Stimulated activated CD4-positive, alpha-beta T cell treated with anti-CD3 and anti-CD28 coated beads, Interleukin-12 subunit alpha, Interleukin-12 subunit beta, amount 100 ng/mL, for 48 hours (primary cell): ENCODE results near the gene SOSTDC1.
"Not testable (repeated sequence)": the region's sequence is repeated elsewhere in the genome, so short reads cannot be mapped to it uniquely, and the experiment has no call there.

ENCODE experiments used
- DNase-seq, 3 donors: peaks; one replicate each; pipeline ENCODE4 v3.0.0-alpha.2; 2020; ENCODE audit warnings: low read depth in 2 of 3, low spot score in 1 of 3

The SOSTDC1 gene

DNA sequence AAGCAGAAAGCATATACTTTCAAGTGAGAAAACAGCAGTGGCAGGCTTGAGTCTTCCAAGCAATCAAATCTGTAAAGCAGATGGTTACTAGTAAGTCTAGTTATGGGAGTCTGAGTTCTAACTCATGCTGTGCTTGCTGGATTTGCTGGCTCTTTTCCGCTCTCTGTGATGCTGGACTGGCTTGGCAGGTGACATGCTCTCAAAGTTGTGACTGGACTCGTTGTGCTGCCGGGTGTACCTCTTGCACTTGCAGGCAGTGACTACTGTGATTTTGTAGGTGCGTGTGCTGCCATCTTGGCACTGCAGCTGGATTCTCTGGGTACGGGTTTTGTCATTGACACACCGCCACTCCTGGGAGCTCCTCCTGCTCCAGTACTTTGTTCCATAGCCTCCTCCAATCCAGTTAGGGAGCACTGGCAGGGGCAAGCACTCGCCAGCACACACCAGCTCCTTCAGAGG is 3.1 kb downstream of the SOSTDC1 start:
- no peak for DNase-seq

DNA sequence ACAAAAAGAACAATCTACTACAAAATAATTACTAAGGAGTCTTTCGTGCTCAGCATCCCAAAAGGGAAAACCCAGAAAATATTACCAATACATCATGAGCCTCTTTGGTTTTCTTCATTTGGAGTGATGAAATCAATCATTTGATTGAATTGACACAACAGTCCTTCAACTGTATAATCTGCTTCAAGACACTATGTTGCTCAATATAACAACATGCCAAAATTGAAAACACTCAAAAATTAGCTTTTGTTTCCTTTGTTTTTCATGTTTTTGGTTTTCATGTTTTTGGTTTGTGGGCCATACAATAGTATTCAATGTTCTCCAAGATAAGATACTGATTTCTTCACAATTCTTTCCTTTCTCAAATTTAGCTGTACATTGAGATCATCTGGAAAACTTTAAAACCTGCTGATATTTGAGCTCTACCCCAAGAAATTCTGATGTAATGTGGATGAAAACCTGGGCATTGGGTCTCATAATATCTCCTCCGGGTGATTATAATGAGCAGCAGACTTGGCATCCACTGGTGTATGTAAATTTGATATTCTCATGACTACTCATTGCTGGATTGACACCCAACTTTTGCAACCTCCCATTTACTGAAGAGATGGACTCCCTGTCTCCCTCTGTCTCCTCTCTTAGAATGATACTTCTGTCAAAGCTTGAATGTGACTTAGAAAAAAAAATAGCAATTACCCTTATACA is 4.6 kb downstream of the SOSTDC1 start:
- DNase-seq, result no peak

DNA sequence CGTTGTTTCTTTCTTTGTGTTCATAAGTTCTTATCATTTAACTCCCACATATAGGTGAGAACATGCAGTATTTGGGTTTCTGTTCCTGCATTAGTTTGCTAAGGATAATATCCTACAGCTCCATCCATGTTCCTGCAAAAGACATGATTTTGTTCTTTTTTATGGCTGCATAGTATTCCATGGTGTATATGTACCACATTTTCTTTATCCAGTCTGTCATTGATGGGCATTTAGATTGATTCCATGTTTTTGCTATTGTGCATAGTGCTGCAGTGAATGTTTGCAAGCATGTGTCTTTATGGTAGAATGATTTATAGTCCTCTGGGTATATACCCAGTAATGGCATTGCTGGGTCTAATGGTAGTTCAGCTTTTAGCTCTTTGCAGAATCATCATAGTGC is 9.2 kb downstream of the SOSTDC1 start:
- DNase-seq, result not testable (repeated sequence)

DNA sequence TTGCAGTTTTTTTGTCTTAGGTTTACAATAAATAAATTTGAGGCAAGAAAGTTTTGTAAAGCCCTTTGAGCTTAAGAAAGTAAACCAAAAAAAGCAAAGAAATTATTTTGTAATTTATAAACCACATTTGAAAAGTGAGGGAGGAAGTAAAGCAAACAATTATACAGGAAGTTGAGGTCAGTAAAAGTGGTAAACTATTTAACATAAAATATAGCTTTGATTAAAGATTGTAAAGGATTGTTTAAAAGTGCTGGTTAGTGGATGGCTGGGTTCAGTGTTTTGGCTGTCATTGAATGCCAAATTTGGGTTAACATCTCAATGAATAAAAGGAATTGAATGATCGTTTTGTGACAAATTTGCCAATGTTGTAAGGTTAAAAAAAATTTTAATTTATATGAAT is 9.9 kb downstream of the SOSTDC1 start:
- DNase-seq, result no peak

DNA sequence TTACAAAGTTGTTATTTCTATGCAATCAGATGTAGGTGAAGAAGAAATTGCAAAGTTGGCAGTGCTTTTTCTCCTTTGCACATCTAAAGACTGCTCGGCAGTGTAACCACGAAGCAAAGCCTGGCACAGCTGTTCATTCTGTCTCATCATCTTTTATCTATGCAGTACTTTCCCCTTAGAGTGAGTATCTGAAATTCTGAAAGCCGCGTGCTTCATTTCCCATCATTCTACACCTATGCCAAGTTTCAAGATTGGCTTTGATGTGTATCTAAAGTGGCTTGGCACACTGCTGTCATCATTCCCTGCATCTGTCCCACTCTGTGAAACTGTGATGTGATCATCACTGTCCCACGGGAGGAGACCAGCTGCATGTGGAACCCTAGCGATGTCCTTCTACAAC is 15.2 kb downstream of the SOSTDC1 start:
- DNase-seq, result no peak

DNA sequence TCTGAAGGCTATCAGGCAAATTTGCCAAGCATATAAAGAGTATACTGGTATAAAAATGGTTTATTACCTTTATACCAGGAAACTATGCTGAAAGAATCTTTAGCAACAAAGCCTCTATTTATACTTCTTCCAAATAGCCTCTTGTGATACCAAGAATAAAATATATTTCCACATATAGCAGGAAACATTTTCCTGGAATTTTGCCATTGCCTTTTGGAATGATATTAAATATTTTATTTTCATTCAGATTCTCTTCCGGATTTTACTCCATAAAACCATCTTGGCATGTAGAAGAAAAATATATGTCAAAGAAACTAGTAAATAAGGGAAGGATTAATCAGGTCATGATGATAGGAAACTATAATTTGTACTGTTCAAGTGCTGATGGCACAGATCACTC is 17.7 kb downstream of the SOSTDC1 start:
- no peak for DNase-seq

DNA sequence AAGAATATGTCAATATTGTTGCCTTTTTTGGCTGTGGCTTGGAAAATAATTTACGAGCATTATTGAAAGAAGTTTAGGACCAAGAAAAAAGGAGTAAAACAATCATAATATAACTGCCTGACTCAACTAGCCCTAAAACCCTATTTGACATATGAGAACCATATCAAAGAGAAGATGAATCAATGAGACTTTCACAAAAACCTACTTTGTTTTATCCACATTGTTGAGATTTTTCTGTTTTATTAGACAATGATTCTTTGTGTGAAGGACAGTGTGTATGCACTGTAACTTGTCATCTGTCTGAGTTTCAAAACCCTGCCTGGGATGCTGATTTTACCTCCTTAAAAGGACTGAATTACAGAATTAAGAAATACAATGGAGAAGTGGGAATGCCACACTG is 19.0 kb downstream of the SOSTDC1 start:
- DNase-seq, result no peak

DNA sequence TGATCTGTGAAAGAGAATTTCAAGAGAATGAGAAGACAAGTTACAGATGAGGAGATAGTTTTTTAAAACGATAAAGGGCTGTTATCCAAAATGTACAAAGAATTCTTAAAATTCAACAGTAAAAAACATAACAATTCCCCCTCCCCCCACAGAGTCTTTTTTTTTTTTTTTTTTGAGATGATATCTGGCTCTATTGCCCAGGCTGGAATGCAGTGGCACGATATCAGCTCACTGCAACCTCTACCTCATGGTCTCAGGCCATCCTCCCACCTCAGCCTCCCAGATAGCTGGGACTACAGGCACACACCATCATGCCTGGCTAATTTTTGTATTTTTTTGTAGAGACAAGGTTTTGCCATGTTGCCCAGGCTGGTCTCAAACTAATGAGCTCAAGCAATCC is 21.7 kb downstream of the SOSTDC1 start:
- DNase-seq, result not testable (repeated sequence)

DNA sequence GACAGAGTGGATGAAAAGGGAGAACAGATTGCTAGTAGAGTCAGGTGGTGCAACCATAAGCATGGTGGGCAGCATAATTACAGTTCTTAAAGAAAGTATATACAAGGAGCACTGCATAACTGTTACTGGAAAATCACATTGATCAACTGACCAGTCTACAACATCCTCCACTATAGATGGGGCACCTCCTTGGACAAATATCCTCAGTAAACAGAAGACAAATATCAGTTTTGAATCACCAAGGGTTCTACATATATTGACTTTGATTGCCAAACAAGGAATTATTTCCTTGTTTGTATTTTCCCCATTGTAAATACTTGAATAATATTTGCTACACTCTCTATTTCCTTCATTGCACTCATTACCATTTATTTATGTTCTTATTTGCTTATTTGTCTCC is 26.6 kb downstream of the SOSTDC1 start:
- no peak for DNase-seq

DNA sequence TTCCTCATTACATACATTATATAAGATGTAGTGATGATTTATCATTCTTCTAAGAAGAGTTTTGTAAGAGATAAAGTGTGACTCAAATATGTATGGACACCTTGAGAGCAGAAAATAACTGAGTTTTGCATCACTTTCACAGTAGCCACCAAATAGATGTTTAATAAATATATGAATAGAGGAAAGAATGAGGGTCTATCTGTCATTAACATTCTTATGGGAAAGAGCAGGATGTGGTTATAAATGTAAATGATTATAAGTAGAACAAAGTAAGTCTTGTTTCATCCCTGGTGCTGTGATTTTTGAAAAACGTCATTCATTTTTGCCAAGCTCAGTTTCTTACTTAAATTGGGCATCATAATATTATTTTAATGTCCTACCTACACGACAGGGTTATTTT is 29.2 kb downstream of the SOSTDC1 start:
- DNase-seq, result no peak

DNA sequence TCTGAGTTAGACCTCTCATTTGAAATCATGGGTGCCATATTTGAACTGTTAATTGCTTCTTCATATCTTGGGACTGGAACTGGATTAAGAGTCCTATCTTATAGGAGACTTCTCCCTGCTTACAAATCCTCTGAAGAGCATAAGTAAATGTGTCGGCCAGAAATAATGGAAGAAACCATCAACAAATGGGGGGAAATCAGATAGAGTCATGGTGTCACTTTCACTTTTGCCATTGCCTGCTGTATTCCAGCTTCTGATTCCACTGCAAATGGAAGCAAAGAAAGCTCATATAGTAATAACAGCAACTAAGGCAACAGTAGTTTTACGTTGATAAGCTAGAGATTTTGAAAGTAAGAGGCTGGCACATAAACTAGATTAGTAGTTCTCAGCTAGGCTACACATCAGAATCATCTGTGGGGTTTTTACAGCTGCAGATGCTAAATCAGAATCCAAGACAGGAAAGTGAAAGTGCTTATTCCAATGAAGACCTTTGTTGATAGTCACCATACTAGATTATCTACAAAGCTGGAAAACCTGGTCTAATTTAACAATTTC is 31.9 kb downstream of the SOSTDC1 start:
- no peak for DNase-seq

DNA sequence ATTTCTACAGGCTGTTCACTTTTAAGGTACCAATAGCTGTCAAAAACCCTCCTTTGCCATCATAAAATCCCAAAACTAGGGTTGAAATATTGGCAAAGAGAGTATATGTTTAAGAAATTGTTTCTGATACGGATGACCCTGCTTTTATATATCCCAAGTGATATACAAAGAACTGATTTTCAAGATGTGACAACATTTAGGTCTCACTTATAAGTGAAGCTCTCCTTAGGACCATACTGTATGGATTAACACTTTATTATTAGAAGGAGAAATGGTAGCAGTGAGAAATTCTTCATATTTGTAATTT is 33.2 kb downstream of the SOSTDC1 start:
- DNase-seq, result no peak

DNA sequence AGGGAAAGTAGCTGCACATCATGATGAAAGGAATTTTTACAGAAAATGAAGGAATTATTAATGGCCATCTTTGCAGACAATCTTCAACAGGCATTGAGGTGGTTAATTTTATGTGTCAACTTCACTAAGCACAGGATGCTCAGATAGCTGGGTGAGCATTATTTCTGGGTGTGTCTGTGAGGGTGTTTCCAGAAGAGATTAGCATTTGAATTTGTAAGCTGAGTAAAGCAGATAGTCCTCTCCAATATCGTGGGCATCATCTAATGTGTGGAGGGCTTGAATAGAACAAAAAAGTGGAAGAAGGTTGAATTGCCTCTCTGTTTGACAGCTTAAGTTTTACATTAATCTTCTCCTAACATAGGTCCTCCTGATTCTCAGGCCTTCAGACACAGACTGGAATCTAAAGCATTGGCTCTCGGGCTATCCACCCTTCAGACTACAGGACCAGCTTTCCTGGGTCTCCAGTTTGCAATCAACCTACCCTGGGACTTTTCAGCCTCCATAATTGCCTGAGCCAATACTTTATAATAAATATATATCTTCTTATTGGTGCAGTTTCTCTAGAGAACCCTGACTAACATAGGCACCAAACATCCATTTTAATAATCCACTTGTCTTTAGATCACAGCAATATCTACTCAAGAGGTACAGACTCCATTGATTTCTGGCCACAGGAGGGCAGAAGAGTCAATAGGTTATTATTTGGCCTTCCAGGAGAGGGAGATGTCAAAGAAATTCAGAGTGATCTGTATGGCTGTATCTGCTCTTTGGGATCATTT is 33.7 kb downstream of the SOSTDC1 start:
- DNase-seq, result no peak

DNA sequence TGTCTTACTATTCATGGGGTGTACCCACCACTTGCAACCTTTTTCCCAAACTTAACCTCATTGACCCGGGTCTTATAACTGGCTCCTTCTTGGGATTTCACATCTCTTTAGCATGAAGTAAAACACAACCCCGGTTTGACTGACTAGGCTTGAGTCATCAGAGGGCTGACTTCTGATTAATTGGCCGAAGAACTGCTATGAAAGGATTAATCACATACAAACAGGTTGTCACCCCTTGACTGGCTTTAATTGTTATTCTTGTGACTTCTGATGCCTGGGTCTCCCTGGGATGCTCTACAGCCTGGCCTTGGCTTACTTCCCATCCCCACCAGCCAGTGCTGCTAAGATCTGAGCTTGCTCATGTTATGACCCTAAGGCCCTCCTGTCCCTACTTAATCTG is 35.4 kb downstream of the SOSTDC1 start:
- no peak for DNase-seq

DNA sequence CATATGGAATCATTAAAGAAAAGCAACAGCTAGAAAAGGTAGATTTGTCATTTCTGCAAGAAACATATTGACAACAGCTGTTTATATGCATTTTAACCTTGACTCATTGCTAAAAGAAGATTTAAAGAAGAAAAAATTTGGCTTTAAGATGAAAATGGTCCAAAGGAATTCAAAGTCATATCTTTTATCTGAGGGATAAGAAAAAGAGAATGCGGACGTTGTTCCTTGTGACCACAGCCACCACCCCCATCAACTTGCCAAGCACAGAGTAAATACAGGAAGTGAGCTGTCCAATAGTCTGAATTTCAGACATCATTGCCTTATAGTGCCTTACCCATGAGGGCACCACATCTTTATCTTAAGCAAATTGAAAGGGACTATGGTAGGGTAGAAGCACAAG is 36.9 kb downstream of the SOSTDC1 start:
- no peak for DNase-seq

DNA sequence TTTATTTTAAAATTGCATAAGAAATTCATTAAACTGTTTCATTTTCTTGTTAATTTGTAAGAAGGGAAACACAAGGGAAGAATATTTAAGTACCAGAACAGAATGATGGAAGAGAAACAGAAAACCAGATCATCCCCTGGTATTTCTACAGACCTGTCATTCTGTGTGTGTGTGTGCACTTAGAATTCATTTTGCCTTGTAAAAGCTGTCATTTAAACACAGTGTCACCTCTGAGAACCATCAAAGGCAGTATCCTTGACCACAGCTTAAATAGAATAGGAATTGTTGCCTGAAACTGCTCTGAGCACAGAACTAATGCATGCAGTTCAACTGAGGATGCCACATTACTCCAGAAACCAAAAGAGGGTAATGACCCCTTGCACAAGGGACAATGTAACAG is 37.4 kb downstream of the SOSTDC1 start:
- no peak for DNase-seq

DNA sequence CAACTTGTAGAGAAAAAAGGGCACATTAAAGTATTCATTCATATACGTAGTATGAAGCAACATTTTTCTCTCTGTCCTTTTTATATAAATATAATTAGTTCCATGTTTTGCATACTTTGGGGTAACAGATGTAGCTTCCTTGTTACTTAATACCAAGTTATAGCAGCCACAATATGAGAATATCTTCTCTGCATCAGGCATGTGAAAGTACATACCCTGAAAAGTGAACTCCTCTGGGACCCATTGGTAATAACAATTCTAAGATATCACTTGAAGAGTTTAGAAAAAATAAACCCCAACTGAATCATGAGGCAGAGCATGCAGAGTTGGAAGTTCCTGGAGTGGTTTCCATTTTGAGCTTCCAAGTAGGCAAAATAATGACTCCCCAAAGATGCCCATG is 41.8 kb downstream of the SOSTDC1 start:
- DNase-seq, result no peak

DNA sequence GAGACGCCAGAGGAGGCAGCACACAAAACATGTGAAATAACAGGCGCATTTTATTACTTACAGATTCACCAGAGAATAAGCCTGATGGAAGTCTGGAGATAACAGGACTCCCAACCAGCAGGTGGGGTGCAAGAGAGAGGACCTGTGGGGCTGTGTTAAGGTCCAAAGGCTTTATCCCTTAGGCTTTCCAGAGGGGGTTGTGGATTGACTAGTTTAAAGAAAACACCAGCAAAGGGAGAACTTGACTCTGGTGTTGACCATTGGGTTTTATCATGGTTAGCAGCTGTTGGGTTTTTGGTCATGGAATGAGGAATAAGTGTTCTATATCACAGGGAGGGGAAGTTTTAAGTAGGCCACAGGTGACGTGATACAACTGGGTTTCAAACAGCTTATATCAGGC is 42.6 kb downstream of the SOSTDC1 start:
- no peak for DNase-seq

DNA sequence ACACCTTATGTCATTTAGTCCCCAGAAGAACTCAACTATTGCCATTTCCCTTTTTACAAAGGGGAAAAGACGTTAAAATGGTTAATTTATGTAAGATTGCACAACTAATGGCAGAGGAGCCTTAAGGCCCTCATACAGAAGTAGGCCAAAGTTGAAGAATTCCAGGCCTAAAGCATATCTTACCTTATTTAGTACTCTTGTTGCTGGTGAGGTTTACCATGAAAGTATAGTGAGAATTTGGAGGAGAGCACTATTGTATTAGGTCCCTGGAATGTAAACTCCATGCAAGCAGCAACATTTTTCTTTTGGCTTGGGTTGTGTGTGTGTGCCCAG is 43.5 kb downstream of the SOSTDC1 start:
- no peak for DNase-seq

DNA sequence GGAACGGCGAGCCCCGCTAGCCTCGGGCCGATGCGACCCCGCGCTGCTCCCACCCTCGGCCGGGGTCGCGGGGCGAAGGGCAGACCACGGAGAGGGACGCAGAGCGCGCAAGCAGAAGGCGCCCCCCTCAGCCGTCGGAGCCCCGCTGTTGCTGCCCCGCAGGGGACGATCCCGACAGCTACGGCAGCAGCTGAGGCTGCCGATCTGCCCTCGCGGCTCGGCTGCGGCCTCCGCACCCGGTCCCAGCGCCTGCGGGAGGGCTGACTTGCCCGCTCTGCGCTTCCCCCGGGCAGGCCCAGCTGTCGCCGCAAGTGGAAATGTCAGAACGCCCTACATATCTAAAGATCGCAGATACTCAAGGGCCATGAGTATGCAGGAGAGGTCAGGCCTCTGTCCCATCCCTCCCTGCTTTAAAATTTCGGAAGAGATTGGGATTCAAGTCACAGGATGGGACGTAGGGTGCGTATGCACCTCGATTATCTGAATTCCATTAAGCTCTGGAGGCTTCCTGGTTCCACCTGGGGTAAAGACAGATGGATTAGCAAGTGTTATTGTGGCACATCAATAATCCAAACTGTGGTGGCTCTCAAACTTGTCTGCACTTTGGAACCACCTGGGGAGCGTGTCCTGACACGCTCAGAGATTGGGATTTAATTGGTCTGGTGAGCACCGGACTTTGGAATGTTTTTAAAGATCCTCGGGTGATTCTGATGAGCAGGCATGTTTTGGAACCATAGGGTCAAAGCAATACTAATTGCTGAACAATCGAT is 44.0 kb downstream of the SOSTDC1 start, which contains the start of gene CRPPA:
TSS of gene CRPPA (minus strand) at position 206 of the 770 bp plus-strand sequence. CDS start 216 bp downstream, outside the sequence.
- DNase-seq, result peak in 2 of 3 donors; percentile 7 to 16

DNA sequence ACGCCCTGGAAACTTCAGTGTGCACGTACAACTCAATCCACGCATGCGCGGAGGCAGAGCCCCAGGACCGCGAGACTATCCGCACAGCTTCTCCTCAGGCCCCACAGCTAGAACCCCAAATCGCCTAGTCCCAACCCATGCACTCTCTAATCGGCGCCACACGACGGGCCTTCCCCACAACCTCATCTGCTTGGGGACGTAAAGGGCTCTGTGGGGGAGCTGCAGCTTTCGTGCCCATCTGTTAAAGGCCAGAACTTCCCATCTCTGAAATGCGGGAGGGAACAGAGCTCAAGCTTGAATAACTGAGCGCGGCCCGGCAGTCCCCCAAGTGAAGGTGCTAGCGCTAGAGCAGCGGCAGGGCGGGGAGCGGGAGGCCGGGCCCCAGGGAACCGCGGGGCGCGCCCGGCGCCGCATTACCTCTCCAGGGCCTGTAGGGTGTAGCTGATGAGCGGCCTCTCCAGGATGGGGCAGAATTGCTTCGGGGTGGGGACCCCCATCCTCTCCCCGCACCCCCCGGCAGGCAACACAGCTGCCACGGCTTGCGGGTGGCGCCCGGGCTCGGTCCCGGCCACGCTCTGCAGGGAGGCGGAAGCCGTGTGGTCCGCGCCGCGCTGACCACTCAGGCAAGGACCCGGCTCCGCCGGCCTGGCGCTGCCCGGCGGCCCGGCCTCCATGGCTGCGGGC is 44.7 kb downstream of the SOSTDC1 start:
- peak; percentile 67 to 80 (median 69) for DNase-seq
